HG03460 (cell line): Measurements from ENCODE around the gene SDR39U1.
A peak's percentile ranks its signal among the peaks of the same experiment; 100 is the strongest.
"Not testable (repeated sequence)": the region's sequence is repeated elsewhere in the genome, so short reads cannot be mapped to it uniquely, and the experiment has no call there.

Experiments
- ATAC-seq: cut with Tn5 transposase; IDR thresholded peaks from one replicate; pipeline ENCODE4 v1.9.1; 2021; ENCODE audit not compliant: unreplicated experiment

Gene SDR39U1

GRCh38 chr14:24442240-24443052 is at the start of gene SDR39U1:
Gene SDR39U1, minus strand, starts transcription at chr14:24442776. Its CDS starts 7 bp downstream, at chr14:24442769.
- ATAC-seq, result peak; percentile 90

DNA sequence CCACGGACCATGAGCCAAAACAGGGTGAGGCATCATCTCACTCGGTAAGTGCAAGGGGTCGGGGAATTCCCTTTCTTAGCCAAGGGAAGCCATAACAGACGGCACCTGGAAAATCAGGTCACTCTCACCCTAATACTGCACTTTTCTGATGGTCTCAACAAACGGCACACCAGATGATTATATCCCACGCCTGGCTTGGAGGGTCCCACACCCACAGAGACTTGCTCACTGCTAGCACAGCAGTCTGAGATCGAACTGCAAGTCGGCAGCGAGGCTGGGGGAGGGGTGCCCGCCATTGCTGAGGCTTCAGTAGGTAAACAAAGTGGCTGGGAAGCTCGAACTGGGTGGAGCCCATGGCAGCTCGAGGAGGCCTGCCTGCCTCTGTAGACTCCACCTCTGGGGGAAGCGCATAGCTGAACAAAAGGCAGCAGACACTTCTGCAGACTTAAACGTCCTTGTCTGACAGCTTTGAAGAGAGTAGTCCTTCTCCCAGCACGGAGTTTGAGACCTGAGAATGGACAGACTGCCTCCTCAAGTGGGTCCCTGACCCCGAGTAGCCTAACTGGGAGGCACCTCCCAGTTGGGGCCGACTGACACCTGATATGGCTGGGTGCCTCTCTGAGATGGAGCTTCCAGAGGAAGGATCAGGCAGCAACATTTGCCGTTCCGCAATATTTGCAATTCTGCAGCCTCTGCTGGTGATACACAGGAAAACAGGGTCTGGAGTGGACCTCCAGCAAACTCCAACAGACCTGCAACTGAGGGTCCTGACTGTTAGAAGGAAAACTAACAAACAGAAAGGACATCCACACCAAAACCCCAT is 49.2 kb upstream of the SDR39U1 start:
- ATAC-seq, result not testable (repeated sequence)

DNA sequence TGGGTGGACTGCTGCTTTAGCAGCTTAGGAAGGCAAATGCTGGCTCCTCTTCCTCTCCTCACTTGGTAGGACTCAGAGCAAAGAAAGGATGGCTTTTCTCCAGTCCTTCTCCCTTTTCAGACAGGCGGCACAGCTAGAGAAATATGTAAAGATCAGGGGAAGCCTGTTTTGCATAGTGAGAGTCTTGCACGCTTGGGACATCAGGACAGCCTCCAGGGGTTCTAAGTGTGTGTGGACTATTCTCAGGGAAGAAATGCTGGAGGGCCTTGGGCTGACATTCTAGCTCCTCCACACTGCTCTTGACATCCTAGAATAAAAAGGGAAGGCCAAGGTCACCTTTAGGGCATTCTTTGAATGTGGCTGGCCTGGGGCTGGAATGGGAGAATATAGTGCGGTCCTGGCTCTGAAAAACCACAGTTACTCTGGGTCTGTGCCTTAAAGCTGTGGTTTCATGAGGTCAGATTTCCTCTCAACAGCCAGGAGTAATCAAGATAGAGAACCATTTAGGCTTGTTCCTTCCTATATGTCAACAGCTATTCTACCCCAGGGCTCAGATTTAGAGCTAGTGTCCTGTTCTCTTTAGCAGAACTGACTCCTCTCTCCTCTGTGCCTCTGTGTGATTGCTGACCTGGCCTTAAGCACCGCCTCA is 41.2 kb upstream of the SDR39U1 start:
- ATAC-seq, result no peak

GRCh38 chr14:24482699-24483303 is 40.2 kb upstream of the SDR39U1 start:
- ATAC-seq, result not testable (repeated sequence)

DNA sequence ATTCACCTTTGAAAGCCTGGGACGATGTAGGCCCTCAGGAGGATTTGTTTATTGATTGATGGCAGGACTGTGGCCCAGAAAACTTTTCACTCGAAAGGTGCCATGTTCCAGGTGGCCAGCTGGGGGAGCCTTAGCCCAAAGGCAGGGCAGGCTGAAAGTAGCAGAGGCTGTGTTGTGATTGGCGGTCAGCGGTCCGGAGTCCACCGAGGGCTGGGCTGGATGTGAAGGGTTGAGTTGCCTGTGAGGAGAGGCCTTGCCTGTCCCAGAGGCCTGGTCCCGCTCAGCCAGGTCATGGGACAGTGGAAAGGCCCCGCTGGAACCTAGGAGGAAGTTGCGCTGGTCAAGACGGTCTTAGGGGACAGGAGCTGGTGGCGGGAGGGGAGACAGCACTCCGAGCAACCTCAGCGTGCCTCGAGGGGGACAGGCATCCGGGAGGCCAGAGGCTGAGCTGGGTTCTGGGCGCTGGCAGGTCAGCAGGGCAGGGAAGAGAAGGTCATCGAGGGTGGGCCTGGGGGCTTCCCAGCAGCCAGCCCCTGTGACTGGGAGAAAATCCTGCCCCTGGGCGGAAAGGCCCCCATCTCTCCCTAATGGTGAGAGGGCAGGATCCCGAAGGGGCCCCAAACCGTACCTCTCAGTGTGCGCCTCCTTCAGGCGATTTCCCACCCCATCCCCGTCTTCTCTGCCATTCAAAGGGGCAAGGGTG is 39.2 kb upstream of the SDR39U1 start:
- peak; percentile 85 for ATAC-seq

DNA sequence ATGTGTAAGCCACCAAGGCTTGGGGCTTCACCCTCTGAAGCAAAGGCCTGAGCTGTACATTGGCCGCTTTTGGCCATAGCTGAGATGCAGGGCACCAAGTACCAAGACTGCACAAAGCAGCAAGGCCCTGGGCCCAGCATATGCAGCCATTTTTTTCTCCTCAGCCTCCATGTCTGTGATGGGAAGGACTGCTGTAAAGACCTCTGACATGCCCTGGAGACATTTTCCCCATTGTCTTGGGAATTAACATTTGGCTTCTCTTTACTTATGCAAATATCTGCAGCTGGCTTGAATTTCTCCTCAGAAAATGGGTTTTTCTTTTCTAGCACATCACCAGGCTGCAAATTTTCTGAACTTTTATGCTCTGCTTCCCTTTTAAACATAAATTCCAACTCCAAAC is 37.4 kb upstream of the SDR39U1 start:
- ATAC-seq, result not testable (repeated sequence)

GRCh38 chr14:24475261-24475660 is 32.7 kb upstream of the SDR39U1 start:
- no peak for ATAC-seq

DNA sequence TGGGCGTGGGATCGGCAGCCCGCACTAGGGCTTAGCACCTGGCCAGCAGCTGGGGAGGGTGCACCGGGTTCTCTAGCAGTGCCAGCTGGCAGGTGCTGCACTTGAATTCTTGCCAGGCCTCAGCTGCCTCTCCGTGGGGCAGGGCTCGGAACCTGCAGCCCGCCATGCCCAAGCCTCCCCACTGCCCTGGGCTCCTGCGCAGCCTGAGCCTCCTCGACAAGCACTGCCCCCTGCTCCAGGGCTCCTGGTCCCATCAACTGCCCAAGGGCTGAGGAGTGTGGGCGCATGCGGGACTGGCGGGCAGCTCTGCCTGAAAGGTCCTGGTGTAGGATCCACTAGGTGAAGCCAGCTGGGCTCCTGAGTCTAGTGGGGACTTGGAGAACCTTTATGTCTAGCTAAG is 30.6 kb upstream of the SDR39U1 start:
- no peak for ATAC-seq

DNA sequence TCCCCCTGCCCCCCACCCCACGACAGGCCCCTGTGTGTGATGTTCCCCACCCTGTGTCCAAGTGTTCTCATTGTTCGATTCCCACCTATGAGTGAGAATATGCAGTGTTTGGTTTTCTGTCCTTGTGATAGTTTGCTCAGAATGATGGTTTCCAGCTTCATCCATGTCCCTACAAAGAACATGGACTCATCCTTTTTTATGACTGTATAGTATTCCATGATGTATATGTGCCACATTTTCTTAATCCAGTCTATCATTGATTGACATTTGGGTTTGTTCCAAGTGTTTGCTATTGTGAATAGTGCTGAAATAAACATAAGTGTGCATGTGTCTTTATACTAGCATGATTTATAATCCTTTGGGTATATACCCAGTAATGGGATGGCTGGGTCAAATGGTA is 27.9 kb upstream of the SDR39U1 start:
- not testable (repeated sequence) for ATAC-seq

DNA sequence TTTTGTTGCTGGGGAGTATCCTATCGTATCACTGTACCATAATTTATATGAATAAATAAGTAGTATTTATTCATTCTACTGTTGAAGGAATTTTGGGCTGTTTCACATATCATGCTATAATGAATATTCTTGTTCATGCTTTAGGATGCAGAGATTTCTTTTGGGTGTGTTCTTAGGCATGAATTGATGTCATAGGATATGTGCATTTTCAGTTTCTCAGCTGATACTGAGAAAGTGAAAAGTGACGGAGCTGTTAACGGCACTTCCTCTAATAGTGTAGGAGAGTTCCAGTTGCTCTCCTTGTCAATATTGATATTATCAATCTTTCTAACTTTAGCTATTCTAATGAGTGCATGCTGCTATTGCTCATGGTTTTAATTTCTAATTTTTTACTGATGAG is 23.2 kb upstream of the SDR39U1 start:
- no peak for ATAC-seq

DNA sequence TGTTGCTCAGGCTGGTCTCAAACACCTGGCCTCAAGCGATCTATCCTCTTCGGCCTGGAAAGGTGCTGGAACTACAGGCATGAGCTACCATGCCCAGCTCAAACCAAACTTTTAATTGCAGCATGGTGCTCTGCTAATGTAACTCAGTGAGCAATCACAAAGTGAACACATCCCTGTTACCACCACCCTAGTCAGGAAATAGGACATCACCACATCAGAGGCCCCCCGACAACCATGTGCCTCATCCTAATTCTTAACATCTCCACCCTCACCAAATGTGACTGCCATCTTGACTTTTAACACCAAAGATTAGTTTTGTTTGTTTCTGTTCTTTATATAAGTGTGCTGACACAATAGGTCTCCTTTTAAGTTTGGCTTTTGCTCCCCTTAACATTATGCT is 22.8 kb upstream of the SDR39U1 start:
- no peak for ATAC-seq

DNA sequence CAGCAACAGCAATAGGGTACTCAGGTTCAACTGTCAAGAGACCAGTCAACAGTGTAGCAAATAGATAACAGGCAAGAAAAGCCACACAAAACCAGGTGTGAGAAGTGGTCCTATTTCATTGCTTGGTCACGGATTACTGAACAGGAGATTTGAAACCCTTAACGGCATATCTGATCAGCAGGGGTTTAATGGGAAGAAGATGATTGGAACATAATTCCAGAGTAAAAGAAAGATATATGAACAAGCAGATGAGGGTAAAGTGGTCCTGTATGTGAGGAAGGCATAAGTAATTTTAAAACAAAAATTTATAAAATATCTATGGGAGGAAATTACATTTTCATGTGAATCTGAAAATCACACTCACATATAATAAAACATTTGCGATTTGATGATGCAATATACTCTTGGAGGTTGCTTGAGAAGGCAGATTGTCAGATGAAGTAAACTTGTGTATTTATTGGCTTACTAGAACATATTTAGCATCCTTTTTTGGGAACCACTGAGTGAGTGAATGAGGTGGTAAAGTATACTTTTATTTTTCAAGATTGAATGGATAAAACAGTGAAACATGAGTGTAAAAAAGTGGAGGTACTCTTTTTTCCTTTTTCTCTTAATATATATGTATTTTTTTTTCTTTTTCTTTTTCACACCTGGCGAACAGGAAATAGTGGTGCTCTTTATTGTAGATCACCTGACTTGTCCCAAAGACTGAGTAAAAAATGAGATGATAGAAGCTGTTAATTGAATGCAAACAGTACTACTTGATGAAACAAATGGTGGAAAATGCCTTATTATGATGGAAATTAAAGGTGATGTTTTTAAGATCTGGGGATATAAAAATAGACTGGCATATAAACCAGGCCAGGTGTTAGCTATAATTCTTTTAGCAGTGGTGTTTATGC is 21.6 kb upstream of the SDR39U1 start:
- ATAC-seq, result no peak

- no peak for ATAC-seq
These were observed 20.7 kb upstream of the SDR39U1 start for GRCh38 chr14:24463017-24463883.

GRCh38 chr14:24461336-24461735 is 18.8 kb upstream of the SDR39U1 start:
- no peak for ATAC-seq

- ATAC-seq, result no peak
These were observed 16.8 kb upstream of the SDR39U1 start for GRCh38 chr14:24459331-24459730.

DNA sequence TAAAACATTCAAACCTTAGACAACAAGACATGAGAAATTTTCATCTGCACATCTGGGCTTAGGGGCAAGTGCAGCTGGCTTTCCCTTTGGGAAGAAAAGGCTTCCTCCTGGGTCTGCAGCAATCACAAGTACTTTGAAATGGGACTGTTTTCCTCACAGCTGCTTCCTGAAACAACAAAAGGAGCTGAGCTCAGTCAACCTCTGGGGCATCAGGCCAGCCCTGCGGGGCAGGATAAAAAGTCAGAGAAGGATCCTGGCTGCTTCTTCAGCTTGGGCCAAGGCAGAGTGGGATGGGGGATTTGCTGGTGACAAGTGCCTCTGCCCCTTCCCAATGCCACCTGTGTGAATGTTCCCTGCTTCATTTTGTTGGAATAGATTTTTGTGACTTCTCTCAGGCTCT is 16.2 kb upstream of the SDR39U1 start:
- no peak for ATAC-seq

GRCh38 chr14:24456980-24457379 is 14.4 kb upstream of the SDR39U1 start:
- no peak for ATAC-seq

- ATAC-seq, result not testable (repeated sequence)
These were observed 8.3 kb upstream of the SDR39U1 start for GRCh38 chr14:24450828-24451227.
